Spinal cord (tissue), 4 donors: ENCODE data around the gene CLEC17A. TPM values are rescaled to one million over a fixed set of nuclear protein-coding genes. Genes with fewer than 3 reads are reported as not detected.

ENCODE experiments used
- polyA plus RNA-seq, 2 donors: library from polyadenylated mRNA; unstranded; fragments of 120-200 nt; gene quantifications; one replicate each; pipeline ENCODE4 v1.2.1, GENCODE V29; 2013; ENCODE audit not compliant: insufficient read length in 2 of 2
- small RNA-seq: library from RNA; depleted of rRNA; stranded (forward); fragments of <200 nt; gene quantifications from one replicate; pipeline ENCODE3, GENCODE V24; 2014; ENCODE audit warnings: low replicate concordance
- total RNA-seq, 2 donors: library from RNA; depleted of rRNA in 1 of 2; stranded (reverse); fragments of 120-200 nt in 1 of 2; fragments of >200 nt in 1 of 2; gene quantifications; one replicate each; pipeline versions ENCODE4 v1.2.3 to v1.2.4, GENCODE V29; 2013 to 2014

The CLEC17A gene
- total and polyA plus RNA-seq, 4 donors = 0.09 to 0.50 (median 0.16) TPM

Small RNA genes within 50 kb of the gene (small RNA-seq; reads per million reads assigned to genes)
- gene AC022149.2 (not detected), gene RN7SL842P (not detected)

Other genes with a start within 250 kb of the CLEC17A start
- gene ADGRE5, start 201.6 kb upstream of the CLEC17A start, total RNA-seq = 1 to 10 TPM; 7.3 to 7.8 TPM
- gene ADGRE5, start 201.6 kb upstream of the CLEC17A start, polyA plus RNA-seq = 1 to 10 TPM; 3.9 to 6.8 TPM
- gene DDX39A, start 163.7 kb upstream of the CLEC17A start, total RNA-seq = 10 to 100 TPM; 26.3 to 48.7 TPM
- 10 to 100 TPM; 64.1 to 65.0 TPM for gene DDX39A, start 163.7 kb upstream of the CLEC17A start, polyA plus RNA-seq
- gene PKN1, start 149.8 kb upstream of the CLEC17A start, total RNA-seq = 10 to 100 TPM; 53.5 to 74.4 TPM
- 100 to 1,000 TPM; 108 to 117 TPM for gene PKN1, start 149.8 kb upstream of the CLEC17A start, polyA plus RNA-seq
- under 1 TPM in 1 of 2 donors, not detected in 1; 0.11 TPM for gene PTGER1, start 107.7 kb upstream of the CLEC17A start, total RNA-seq
- gene PTGER1, start 107.7 kb upstream of the CLEC17A start, polyA plus RNA-seq = under 1 TPM; 0.54 to 0.63 TPM
- gene GIPC1, start 87.0 kb upstream of the CLEC17A start, total RNA-seq = 100 to 1,000 TPM in 1 of 2 donors, 10 to 100 TPM in 1; 58.3 to 105 TPM
- gene GIPC1, start 87.0 kb upstream of the CLEC17A start, polyA plus RNA-seq = 100 to 1,000 TPM; 123 to 137 TPM
- 10 to 100 TPM; 78.3 to 91.1 TPM for gene DNAJB1, start 64.7 kb upstream of the CLEC17A start, total RNA-seq
- gene DNAJB1, start 64.7 kb upstream of the CLEC17A start, polyA plus RNA-seq = 100 to 1,000 TPM in 1 of 2 donors, 10 to 100 TPM in 1; 85.2 to 102 TPM
- 10 to 100 TPM; 38.1 to 85.7 TPM for gene TECR, start 53.5 kb upstream of the CLEC17A start, total RNA-seq
- gene TECR, start 53.5 kb upstream of the CLEC17A start, polyA plus RNA-seq = 100 to 1,000 TPM; 185 to 210 TPM
- 100 to 1,000 TPM; 152 to 310 TPM for gene NDUFB7, start 11.0 kb upstream of the CLEC17A start, total RNA-seq
- 100 to 1,000 TPM; 143 to 160 TPM for gene NDUFB7, start 11.0 kb upstream of the CLEC17A start, polyA plus RNA-seq
- gene ADGRE3, start 91.8 kb downstream of the CLEC17A start, total RNA-seq = 1 to 10 TPM in 1 of 2 donors, not detected in 1; 1.1 TPM
- not detected for gene ADGRE3, start 91.8 kb downstream of the CLEC17A start, polyA plus RNA-seq
- 10 to 100 TPM; 22.8 to 25.5 TPM for gene ZNF333, start 107.0 kb downstream of the CLEC17A start, total RNA-seq
- gene ZNF333, start 107.0 kb downstream of the CLEC17A start, polyA plus RNA-seq = 10 to 100 TPM; 23.9 to 44.0 TPM
- gene ADGRE2, start 195.5 kb downstream of the CLEC17A start, total RNA-seq = 1 to 10 TPM in 1 of 2 donors, under 1 TPM in 1; 0.33 to 1.3 TPM
- gene ADGRE2, start 195.5 kb downstream of the CLEC17A start, polyA plus RNA-seq = under 1 TPM; 0.38 to 0.81 TPM